H9 (cell line): ENCODE measurements around the gene TSPAN1. TPM values are rescaled to one million over a fixed set of nuclear protein-coding genes. Genes with fewer than 3 reads are reported as not detected.

Experiments used
- DNase-seq: peaks from one replicate; pipeline ENCODE4 v3.0.0-alpha.2; 2017
- H2AFZ ChIP-seq: one replicate; pipeline ENCODE4 v1.6.1; 2013; ENCODE audit warnings: mild to moderate bottlenecking, low read length, control low read depth, moderate library complexity
- H2AK5ac ChIP-seq: 2 replicates; pipeline ENCODE4 v1.6.1; 2013; ENCODE audit warnings: low read length, control low read depth, mixed read lengths; ENCODE audit not compliant: insufficient read length
- H2BK120ac ChIP-seq: one replicate; pipeline ENCODE4 v1.6.1; 2013; ENCODE audit warnings: low read depth, mild to moderate bottlenecking, low read length, control low read depth, inconsistent platforms; ENCODE audit not compliant: poor library complexity, severe bottlenecking
- H2BK12ac ChIP-seq: 2 replicates; pipeline ENCODE4 v1.6.1; 2013; ENCODE audit warnings: low read length, control low read depth, mixed read lengths, low read depth; ENCODE audit not compliant: insufficient read length
- H2BK15ac ChIP-seq: 2 replicates; pipeline ENCODE4 v1.6.1; 2013; ENCODE audit warnings: low read depth, low read length, control low read depth
- H2BK20ac ChIP-seq: one replicate; pipeline ENCODE4 v1.6.1; 2013; ENCODE audit warnings: low read depth, mild to moderate bottlenecking, low read length, control low read depth, inconsistent platforms; ENCODE audit not compliant: poor library complexity, severe bottlenecking
- H2BK5ac ChIP-seq: 2 replicates; pipeline ENCODE4 v1.6.1; 2013; ENCODE audit warnings: low read length, control low read depth, mixed read lengths; ENCODE audit not compliant: insufficient read length
- H3K14ac ChIP-seq: 2 replicates; pipeline ENCODE4 v1.6.1; 2013; ENCODE audit warnings: low read length, control low read depth; ENCODE audit not compliant: insufficient read depth
- H3K18ac ChIP-seq: 2 replicates; pipeline ENCODE4 v1.6.1; 2013; ENCODE audit warnings: low read depth, mild to moderate bottlenecking, mixed read lengths, low read length, control low read depth; ENCODE audit not compliant: insufficient read length
- H3K23ac ChIP-seq: 2 replicates; pipeline ENCODE4 v1.6.1; 2013; ENCODE audit warnings: low read length, control low read depth, mixed read lengths, low read depth; ENCODE audit not compliant: insufficient read length
- H3K23me2 ChIP-seq: 2 replicates; pipeline ENCODE4 v1.6.1; 2013; ENCODE audit warnings: low read depth, mild to moderate bottlenecking, mixed read lengths, low read length, control low read depth; ENCODE audit not compliant: insufficient read length, poor library complexity, severe bottlenecking
- H3K27ac ChIP-seq: 2 replicates; pipeline ENCODE4 v1.5.1; 2013; ENCODE audit warnings: low read length, control low read depth, mixed read lengths, low read depth; ENCODE audit not compliant: insufficient read length
- H3K27me3 ChIP-seq: 2 replicates; pipeline ENCODE4 v1.6.1; 2013; ENCODE audit warnings: low read length, control low read depth, inconsistent platforms; ENCODE audit not compliant: insufficient read depth
- H3K4ac ChIP-seq: 2 replicates; pipeline ENCODE4 v1.6.1; 2013; ENCODE audit warnings: low read depth, mild to moderate bottlenecking, control low read depth, inconsistent platforms, low read length, moderate library complexity
- H3K4me1 ChIP-seq: 2 replicates; pipeline ENCODE4 v1.6.1; 2013; ENCODE audit warnings: low read length, control low read depth, inconsistent platforms; ENCODE audit not compliant: insufficient read depth
- H3K4me2 ChIP-seq: 2 replicates; pipeline ENCODE4 v1.6.1; 2013; ENCODE audit warnings: low read length, control low read depth, mixed read lengths; ENCODE audit not compliant: insufficient read length, insufficient read depth
- H3K56ac ChIP-seq: 2 replicates; pipeline ENCODE4 v1.6.1; 2013; ENCODE audit warnings: low read depth, mild to moderate bottlenecking, mixed read lengths, low read length, control low read depth; ENCODE audit not compliant: insufficient read length
- H3K79me1 ChIP-seq: 2 replicates; pipeline ENCODE4 v1.6.1; 2013; ENCODE audit warnings: low read depth, mild to moderate bottlenecking, moderate library complexity, low read length, control low read depth, inconsistent platforms; ENCODE audit not compliant: insufficient read depth, poor library complexity, severe bottlenecking
- H3K79me2 ChIP-seq: 2 replicates; pipeline ENCODE4 v1.6.1; 2013; ENCODE audit warnings: low read length, control low read depth, inconsistent platforms; ENCODE audit not compliant: insufficient read depth
- H3K9ac ChIP-seq: 2 replicates; pipeline ENCODE4 v1.6.1; 2013; ENCODE audit warnings: low read length, control low read depth, mixed read lengths; ENCODE audit not compliant: insufficient read length; ENCODE audit errors: extremely low read depth
- H3K9me3 ChIP-seq: one replicate; pipeline ENCODE4 v1.6.1; 2013; ENCODE audit warnings: low read depth, low read length, inconsistent platforms; ENCODE audit not compliant: control insufficient read depth
- H3T11ph ChIP-seq: one replicate; pipeline ENCODE4 v1.6.1; 2013; ENCODE audit warnings: mild to moderate bottlenecking, low read length, control low read depth, inconsistent platforms
- H4K20me1 ChIP-seq: one replicate; pipeline ENCODE4 v1.6.1; 2013; ENCODE audit not compliant: control insufficient read depth, insufficient read length, insufficient read depth
- H4K5ac ChIP-seq: 2 replicates; pipeline ENCODE4 v1.6.1; 2013; ENCODE audit warnings: low read depth, mild to moderate bottlenecking, mixed read lengths, low read length, control low read depth; ENCODE audit not compliant: insufficient read length
- H4K8ac ChIP-seq: replicated peaks from 2 replicates; pipeline ENCODE4 v1.6.1; 2013; ENCODE audit warnings: low read length, control low read depth, mixed read lengths, low read depth; ENCODE audit not compliant: insufficient read length
- H4K91ac ChIP-seq: 2 replicates; pipeline ENCODE4 v1.6.1; 2013; ENCODE audit warnings: low read depth, mild to moderate bottlenecking, moderate library complexity, mixed read lengths, low read length, control low read depth; ENCODE audit not compliant: insufficient read length
- H3K27ac Mint-ChIP-seq, 3 experiments: 2 replicates in 2 of 3; 3 replicates in 1 of 3; pipeline ENCODE4 v1.8.0; 2020 to 2021; ENCODE audit warnings: mixed read lengths in 3 of 3, mild to moderate bottlenecking in 1 of 3, moderate library complexity in 1 of 3
- H3K27me3 Mint-ChIP-seq: 2 replicates; pipeline ENCODE4 v1.8.0; 2021; ENCODE audit warnings: low read depth, mild to moderate bottlenecking, moderate library complexity, mixed read lengths
- H3K36me3 Mint-ChIP-seq, 3 experiments: 2 replicates in 2 of 3; 3 replicates in 1 of 3; pipeline ENCODE4 v1.8.0; 2020 to 2021; ENCODE audit warnings: low read depth in 3 of 3, mixed read lengths in 3 of 3; ENCODE audit not compliant: insufficient read depth in 1 of 3
- H3K4me1 Mint-ChIP-seq, 2 experiments: 2 replicates each; pipeline ENCODE4 v1.8.0; 2020; ENCODE audit warnings: mixed read lengths in 2 of 2
- H3K4me3 Mint-ChIP-seq, 2 experiments: 2 replicates in 1 of 2; 3 replicates in 1 of 2; pipeline ENCODE4 v1.8.0; 2020 to 2021; ENCODE audit warnings: mild to moderate bottlenecking in 2 of 2, mixed read lengths in 2 of 2, moderate library complexity in 1 of 2
- H3K9me3 Mint-ChIP-seq, 2 experiments: 2 replicates in 1 of 2; 3 replicates in 1 of 2; pipeline ENCODE4 v1.8.0; 2020; ENCODE audit warnings: mild to moderate bottlenecking in 2 of 2, mixed read lengths in 2 of 2, moderate library complexity in 1 of 2
- CTCF ChIP-seq: fragments of 200-600 bp; sonication (generic); conservative IDR thresholded peaks from 3 replicates; pipeline ENCODE4 v1.8.0; 2021; ENCODE audit warnings: antibody characterized with exemption, mild to moderate bottlenecking
- WGBS: extraction: QIAGEN DNeasy Blood & Tissue Kit; methylation state at CpG from one replicate; pipeline ENCODE4 v1.1.7; 2013; ENCODE audit warnings: missing lambda C conversion rate, low lambda C conversion rate, mixed read lengths; ENCODE audit not compliant: insufficient read length; ENCODE audit errors: extremely low coverage; 5-methylcytosine and 5-hydroxymethylcytosine counted together
- total RNA-seq: library from RNA; stranded (reverse); gene quantifications from 2 replicates; pipeline ENCODE4 v1.2.1, GENCODE V29; 2021

TSPAN1 gene
- total RNA-seq, 1 experiment from 2014 or later = not detected

GRCh38 chr1:46190539-46190938 is 15.7 kb downstream of the TSPAN1 start:
- Histone ChIP-seq H3K23ac (no peak overlapping the region), H4K91ac (no peak overlapping the region), H4K5ac (no peak overlapping the region), H3K79me2 (no peaks in the 10 kb centered on the region), H2BK5ac (no peak overlapping the region), H3K18ac (no peak overlapping the region), H2BK20ac (no peak overlapping the region), H3K9me3 (no peaks in the 10 kb centered on the region), H3T11ph (no peak overlapping the region), H2AK5ac (no peak overlapping the region), H3K4ac (no peak overlapping the region), H3K79me1 (no peaks in the 10 kb centered on the region), H3K14ac (no peak overlapping the region; the same call in 1 of the 2 replicates), H3K27ac (no peak overlapping the region), H3K9ac (no peak overlapping the region), H3K27me3 (no peaks in the 10 kb centered on the region), H2AFZ (no peak overlapping the region), H4K8ac (no peak overlapping the region), H2BK12ac (no peak overlapping the region), H2BK15ac (no peak overlapping the region), H3K4me1 (no peaks in the 10 kb centered on the region), H3K4me2 (no peak overlapping the region), H4K20me1 (no peaks in the 10 kb centered on the region), H3K56ac (no peak overlapping the region), H3K23me2 (no peaks in the 10 kb centered on the region), H2BK120ac (no peak overlapping the region)
- no peak for DNase-seq
- H3K9me3 Mint-ChIP-seq = no peaks in the 10 kb centered on the region
- no CpG with 5 or more reads among the region's 3 CpGs for WGBS
- no peak for TF ChIP-seq CTCF
- H3K27ac Mint-ChIP-seq = no peak overlapping the region
- peaks cover 18 to 57% (median 46%) of the 10 kb centered on the region in 3 experiments for H3K36me3 Mint-ChIP-seq
- H3K4me3 Mint-ChIP-seq = no peak overlapping the region
- H3K4me1 Mint-ChIP-seq = peaks cover 0 to 6% of the 10 kb centered on the region in 2 experiments; a peak in 1 of 4 replicates
- H3K27me3 Mint-ChIP-seq = no peaks in the 10 kb centered on the region; the same call in 1 of the 2 replicates
